IMR-90 (cell line): ENCODE measurements around the gene ARL5C.

ENCODE experiments used
- CEBPB ChIP-seq: IDR thresholded peaks from 2 replicates; pipeline ENCODE4 v1.6.1; 2012; ENCODE audit warnings: low read depth, low read length, improper control_type of control experiment
- MAFK ChIP-seq: IDR thresholded peaks from 2 replicates; pipeline ENCODE4 v1.6.1; 2012; ENCODE audit warnings: low read depth, low read length, improper control_type of control experiment
- MAZ ChIP-seq: IDR thresholded peaks from 2 replicates; pipeline ENCODE4 v1.6.1; 2012; ENCODE audit warnings: low read depth, mild to moderate bottlenecking, low read length, improper control_type of control experiment, moderate library complexity, borderline replicate concordance
- MXI1 ChIP-seq: IDR thresholded peaks from 2 replicates; pipeline ENCODE4 v1.6.1; 2012; ENCODE audit warnings: low read depth, mild to moderate bottlenecking, low read length, moderate library complexity, borderline replicate concordance
- NFE2L2 ChIP-seq: fragments of 150-350 bp; IDR thresholded peaks from 2 replicates; pipeline ENCODE4 v1.6.1; 2016; ENCODE audit warnings: low read depth, mild to moderate bottlenecking, low read length
- POLR2A ChIP-seq: IDR thresholded peaks from 2 replicates; pipeline ENCODE4 v1.6.1; 2012; ENCODE audit warnings: mild to moderate bottlenecking, low read depth, low read length
- RCOR1 ChIP-seq: IDR thresholded peaks from 2 replicates; pipeline ENCODE4 v1.6.1; 2012; ENCODE audit warnings: mild to moderate bottlenecking, low read length, improper control_type of control experiment; ENCODE audit not compliant: insufficient replicate concordance
- RFX5 ChIP-seq: IDR thresholded peaks from 2 replicates; pipeline ENCODE4 v1.8.0; 2012; ENCODE audit warnings: low read depth, mild to moderate bottlenecking, low read length, moderate library complexity
- SMC3 ChIP-seq: fragments of 150-350 bp; IDR thresholded peaks from 2 replicates; pipeline ENCODE4 v1.6.1; 2016; ENCODE audit warnings: low read depth, mild to moderate bottlenecking, antibody characterized with exemption, low read length, moderate library complexity
- USF2 ChIP-seq: fragments of 150-350 bp; IDR thresholded peaks from 2 replicates; pipeline ENCODE4 v1.6.1; 2017; ENCODE audit warnings: mild to moderate bottlenecking, antibody characterized with exemption, low read length, low read depth
- TF ChIP-seq, protein P1 (sequence below): conservative IDR thresholded peaks from 2 replicates; pipeline ENCODE4 v1.5.1; 2012; ENCODE audit warnings: mild to moderate bottlenecking, low read depth, low read length, improper control_type of control experiment

DNA sequence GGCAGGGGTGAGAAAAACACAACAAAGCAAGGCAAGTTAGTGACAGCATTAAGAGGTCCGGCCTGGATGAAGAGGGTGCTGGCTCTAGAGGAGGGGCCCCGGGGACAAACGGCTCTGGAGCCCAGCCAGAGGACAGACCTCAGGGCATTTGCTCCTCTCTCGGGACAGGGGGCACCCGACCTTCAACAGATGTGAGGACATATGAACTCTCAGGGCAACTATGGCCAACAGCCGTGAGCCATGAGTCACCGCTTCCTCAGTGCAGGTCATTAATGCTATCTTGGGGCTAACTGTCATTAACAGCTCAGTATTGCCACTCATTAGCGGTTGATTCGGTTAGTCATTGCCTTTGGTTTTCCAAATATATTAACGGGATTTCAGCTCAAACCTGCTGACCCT is 9.7 kb upstream of the ARL5C start:
- TF ChIP-seq NFE2L2 (no peak), MAZ (no peak), POLR2A (no peak), MXI1 (no peak), MAFK (no peak), RFX5 (no peak), USF2 (no peak), CEBPB (no peak), RCOR1 (no peak), SMC3 (no peak)
- TF ChIP-seq, protein P1, sequence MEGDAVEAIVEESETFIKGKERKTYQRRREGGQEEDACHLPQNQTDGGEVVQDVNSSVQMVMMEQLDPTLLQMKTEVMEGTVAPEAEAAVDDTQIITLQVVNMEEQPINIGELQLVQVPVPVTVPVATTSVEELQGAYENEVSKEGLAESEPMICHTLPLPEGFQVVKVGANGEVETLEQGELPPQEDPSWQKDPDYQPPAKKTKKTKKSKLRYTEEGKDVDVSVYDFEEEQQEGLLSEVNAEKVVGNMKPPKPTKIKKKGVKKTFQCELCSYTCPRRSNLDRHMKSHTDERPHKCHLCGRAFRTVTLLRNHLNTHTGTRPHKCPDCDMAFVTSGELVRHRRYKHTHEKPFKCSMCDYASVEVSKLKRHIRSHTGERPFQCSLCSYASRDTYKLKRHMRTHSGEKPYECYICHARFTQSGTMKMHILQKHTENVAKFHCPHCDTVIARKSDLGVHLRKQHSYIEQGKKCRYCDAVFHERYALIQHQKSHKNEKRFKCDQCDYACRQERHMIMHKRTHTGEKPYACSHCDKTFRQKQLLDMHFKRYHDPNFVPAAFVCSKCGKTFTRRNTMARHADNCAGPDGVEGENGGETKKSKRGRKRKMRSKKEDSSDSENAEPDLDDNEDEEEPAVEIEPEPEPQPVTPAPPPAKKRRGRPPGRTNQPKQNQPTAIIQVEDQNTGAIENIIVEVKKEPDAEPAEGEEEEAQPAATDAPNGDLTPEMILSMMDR = no peak
